Stimulated activated CD8-positive, alpha-beta memory T cell treated with anti-CD3 and anti-CD28 coated beads, Interleukin-15, amount 100 ng/mL, for 24 hours (primary cell): ENCODE data around the gene CMTM1.
"Not testable (repeated sequence)": the region's sequence is repeated elsewhere in the genome, so short reads cannot be mapped to it uniquely, and the experiment has no call there.

Experiments used
- DNase-seq: peaks from one replicate; pipeline ENCODE4 v3.0.0-alpha.2; 2020; ENCODE audit warnings: low read depth

Gene CMTM1

DNA sequence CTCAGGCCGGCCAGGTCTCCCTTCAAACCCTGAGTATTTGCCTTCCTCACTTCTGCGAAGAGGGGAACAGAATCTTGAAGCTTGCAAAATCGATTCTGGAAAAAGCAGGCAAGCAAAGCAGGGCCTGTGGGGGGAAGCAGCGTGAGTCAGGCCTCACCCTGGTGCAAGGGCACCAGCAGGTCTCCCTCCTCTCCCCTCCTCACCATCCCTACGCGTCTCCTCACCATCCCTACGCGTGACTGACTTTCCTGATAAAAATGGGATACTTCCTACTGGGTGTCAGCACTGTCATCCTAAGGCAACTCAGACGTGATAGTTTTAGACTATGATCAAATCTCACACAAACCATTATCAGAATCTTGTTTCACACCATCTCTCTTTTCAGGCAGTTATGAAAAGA, 50.4 kb downstream of the CMTM1 start:
- DNase-seq: no peak

- no peak for DNase-seq
Observed at GRCh38 chr16:66617010-66617434, 50.8 kb downstream of the CMTM1 start.

GRCh38 chr16:66617728-66618127, 51.5 kb downstream of the CMTM1 start:
- DNase-seq: no peak

DNA sequence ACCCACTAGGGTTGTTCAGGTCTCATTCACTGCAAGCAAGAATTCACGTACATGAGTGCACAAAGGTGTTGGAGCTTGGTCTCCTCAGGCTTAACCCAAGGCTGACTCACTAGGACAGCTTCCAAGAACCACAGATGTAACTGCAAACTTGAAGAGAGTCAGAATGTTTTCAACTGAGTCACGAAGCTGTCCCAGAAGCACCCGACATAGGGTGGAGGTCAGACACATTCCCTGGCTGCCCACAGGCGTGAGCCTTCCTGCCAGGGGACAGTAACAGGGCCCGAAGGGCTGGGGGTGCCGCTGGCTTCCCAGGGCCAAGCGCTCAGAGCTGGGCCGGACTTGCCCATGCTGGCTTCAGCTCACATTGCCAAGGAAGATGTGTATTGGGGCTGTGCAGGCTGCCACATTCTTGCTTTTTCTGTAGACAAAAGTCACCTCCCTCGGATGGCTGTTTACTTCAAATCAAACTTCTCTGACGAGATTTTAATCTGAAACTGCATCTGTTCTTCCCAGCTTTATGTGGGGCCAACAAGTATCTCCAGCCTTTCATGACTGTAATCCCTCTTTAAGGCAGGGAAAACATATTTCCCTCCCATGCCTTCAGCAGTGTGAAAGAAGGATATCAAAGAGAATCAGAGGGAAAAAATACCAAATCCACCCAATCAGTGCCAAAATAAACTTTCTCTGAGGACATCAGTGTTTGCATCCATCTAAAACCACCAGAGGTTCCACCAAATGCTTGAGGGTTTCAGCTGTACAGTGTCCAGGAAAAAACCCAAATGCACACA, 52.5 kb downstream of the CMTM1 start:
- no peak for DNase-seq

DNA sequence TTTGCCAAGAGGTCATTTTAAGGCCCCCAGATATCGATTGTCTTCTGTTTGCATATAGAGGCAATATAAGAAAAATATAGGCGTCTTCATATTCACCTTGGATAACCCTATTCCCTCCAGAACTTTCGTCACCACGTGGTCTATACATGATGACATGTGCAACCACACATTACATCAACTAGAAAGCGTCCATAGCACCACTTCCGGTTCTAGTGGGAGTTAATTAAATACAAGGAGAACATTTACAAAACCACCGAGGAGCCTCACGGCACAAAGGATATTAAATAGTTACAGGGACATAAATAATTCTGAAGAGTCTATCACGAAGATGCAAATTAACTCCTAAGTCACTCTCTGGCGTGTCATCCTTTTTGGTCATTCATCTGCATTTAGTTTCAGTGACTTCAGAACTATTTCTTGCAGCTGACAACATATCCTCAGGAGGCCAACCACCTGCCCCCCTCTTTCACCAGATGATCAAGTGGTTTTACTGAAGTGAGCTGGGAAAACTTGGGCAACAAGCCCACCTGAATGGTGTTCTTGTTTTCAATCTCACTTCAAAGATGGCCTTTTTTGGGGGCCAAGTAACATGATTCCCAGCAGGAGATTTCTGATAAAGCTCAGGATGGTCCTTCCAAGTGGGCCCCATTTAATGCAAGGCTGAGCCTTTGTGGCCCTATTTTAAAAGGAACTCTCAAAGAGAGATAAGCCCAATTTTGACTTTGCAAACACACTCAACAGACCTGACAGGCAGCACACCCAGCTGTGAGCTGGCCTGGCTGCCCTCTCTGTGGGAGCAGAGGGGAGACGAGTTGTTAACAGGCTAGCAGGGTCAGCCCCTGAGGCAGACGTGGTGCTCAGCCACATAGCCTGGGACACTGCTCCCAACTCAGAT, 53.5 kb downstream of the CMTM1 start:
- DNase-seq: no peak

GRCh38 chr16:66620429-66620795, 54.2 kb downstream of the CMTM1 start:
- DNase-seq: no peak

- DNase-seq: no peak
Observed at GRCh38 chr16:66621973-66622372, 55.7 kb downstream of the CMTM1 start.

- no peak for DNase-seq
Observed at GRCh38 chr16:66622863-66623262, 56.6 kb downstream of the CMTM1 start.

GRCh38 chr16:66623755-66624154, 57.5 kb downstream of the CMTM1 start:
- DNase-seq: no peak

DNA sequence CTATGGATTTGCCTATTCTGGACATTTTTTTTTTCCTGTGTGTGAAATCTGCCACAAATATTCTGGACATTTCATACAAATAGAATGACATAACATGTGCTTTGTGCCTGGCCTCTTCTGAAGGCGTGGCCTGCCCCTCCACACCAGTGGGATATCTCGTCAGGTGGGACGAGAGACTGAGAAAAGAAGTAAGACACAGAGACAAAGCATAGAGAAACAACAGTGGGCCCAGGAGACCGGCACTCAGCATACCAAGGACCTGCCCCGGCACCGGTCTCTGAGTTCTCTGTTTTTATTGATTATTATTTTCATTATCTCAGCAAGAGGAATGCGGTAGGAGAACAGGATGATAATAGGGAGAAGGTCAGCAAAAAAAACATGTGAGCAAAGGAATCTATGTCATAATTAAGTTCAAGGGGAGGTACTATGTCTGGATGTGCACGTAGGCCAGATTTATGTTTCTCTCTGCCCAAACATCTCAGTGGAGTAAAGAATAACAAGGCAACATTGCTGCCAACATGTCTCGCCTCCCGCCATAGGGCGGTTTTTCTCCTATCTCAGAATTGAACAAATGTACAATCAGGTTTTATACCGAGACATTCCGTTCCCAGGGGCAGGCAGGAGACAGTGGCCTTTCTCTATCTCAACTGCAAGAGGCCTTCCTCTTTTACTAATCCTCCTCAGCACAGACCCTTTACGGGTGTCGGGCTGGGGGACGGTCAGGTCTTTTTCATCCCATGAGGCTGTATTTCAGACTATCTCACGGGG, 61.6 kb downstream of the CMTM1 start:
- DNase-seq: not testable (repeated sequence)
